ENCODE data around the gene CDKN2C.

Gene CDKN2C

DNA sequence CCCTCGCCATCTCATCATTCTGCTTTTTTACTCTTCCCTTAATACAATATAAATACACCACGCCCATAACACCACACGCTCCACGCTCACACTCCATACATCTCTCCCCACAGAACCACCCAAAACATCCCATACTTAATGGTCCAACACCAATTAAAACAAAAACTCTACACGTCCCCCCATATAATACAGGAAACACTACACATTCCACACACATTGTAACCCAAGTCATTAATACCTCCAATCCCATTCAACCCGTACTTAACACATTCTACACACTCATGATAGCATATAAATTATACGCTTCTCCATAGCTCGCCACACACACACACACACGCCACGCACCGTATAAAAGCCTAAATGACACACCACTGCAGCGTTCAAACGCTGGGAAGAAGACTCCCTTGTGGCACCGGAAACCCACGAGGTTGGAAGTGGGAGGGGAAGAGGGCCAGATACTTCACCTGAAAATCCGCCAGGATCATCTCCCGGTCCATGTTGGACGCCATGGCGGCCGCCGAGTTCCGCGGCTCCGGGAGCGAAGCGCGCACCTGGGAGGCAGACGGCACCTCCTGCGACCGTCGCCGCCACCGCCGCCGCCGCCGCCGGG is 10.6 kb upstream of the CDKN2C start:
- H3K27me3 ChIP-seq, result no peaks in the 10 kb centered on the region
- H3K9me3 ChIP-seq, result no peaks in the 10 kb centered on the region
- TF ChIP-seq, protein P1, sequence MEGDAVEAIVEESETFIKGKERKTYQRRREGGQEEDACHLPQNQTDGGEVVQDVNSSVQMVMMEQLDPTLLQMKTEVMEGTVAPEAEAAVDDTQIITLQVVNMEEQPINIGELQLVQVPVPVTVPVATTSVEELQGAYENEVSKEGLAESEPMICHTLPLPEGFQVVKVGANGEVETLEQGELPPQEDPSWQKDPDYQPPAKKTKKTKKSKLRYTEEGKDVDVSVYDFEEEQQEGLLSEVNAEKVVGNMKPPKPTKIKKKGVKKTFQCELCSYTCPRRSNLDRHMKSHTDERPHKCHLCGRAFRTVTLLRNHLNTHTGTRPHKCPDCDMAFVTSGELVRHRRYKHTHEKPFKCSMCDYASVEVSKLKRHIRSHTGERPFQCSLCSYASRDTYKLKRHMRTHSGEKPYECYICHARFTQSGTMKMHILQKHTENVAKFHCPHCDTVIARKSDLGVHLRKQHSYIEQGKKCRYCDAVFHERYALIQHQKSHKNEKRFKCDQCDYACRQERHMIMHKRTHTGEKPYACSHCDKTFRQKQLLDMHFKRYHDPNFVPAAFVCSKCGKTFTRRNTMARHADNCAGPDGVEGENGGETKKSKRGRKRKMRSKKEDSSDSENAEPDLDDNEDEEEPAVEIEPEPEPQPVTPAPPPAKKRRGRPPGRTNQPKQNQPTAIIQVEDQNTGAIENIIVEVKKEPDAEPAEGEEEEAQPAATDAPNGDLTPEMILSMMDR (IDR thresholded peaks at IDR 0.05), result no peak
- H3K27ac ChIP-seq, result peak overlapping the region; percentile 84
- peaks cover 16 to 18% of the 10 kb centered on the region in 2 experiments for H3K4me1 ChIP-seq (ENCODE audit: control insufficient read depth in 1 of 2, insufficient read depth in 1 of 2, low read depth in 1 of 2, low read length in 1 of 2)
- no peaks in the 10 kb centered on the region for H3K36me3 ChIP-seq
- H3K4me3 ChIP-seq (ENCODE audit: low read depth in 1 of 2, low read length in 1 of 2), result peak overlapping the region; percentile 77

DNA sequence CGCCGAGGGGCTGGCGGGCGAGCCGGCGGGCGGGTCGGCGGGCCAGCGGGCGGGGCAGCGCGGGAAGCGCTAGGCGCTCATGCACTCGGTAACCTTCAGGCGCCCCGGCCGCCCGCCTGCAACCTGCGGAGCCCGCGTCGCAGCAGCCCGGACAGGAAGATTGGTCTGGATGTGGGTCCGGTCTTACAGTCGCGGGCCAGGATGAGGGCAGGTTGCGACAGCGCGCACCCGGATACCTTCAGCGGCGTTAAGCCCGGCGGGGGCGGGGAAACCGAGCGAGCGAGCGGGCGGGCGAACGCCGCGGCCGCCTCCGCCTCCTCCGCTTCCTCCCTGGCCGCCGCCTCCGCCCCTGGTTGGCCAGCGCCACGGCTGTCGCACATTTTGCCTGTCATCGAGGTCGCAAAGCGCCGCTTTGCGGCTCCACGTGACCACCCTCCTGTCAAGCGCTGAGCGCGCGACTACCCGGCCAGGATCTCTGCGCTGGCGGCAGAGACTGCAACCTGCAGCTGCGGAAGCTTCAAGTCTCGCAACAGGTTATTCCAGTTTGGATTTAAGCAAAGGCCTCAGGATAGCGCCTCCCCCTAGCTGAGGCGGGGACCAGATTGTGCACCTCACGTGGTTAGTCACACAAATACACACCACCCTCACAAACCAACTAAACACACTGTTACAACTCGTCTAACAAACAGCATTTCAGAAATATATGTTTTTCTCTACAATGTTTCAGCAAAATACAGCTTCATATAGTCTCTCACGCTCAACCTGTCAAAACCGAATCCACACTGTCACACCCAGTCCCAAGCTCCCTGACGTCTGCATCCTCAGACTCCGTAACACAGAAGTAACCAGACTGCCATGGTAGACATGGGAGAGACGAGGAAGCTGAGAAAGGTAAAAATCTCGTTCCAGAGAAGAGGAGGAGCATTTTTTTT is 9.9 kb upstream of the CDKN2C start, which contains the start of gene FAF1:
Gene FAF1, minus strand, starts transcription at position 355 of the 932 bp plus-strand sequence. CDS start 456 bp downstream, outside the sequence.
- no peaks in the 10 kb centered on the region for H3K27me3 ChIP-seq
- TF ChIP-seq, protein P1 (IDR thresholded peaks at IDR 0.05), result peak; percentile 77
- no peaks in the 10 kb centered on the region for H3K9me3 ChIP-seq
- peaks cover 16 to 18% of the 10 kb centered on the region in 2 experiments for H3K4me1 ChIP-seq (ENCODE audit: control insufficient read depth in 1 of 2, insufficient read depth in 1 of 2, low read depth in 1 of 2, low read length in 1 of 2)
- H3K4me3 ChIP-seq (ENCODE audit: low read depth in 1 of 2, low read length in 1 of 2), result peak within 1 kb of the TSS; percentile 77
- peak within 1 kb of the TSS; percentile 84 for H3K27ac ChIP-seq
- no peaks in the 10 kb centered on the region for H3K36me3 ChIP-seq

DNA sequence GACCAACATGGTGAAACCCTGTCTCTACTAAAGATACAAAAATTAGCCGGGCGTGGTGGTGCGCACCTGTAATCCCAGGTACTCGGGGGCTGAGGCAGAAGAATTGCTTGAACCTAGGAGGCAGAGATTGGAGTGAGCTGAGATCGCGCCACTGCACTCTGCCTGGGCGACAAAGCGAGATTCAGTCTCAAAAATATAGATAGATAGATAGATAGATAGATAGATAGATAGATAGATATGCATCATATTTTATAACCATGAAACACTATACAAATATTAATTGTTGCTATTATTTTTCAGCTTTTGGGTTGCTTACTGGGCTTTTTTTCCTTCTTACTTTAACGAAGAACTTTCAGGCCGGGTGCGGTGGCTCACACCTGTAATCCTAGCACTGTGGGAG is 5.2 kb upstream of the CDKN2C start:
- no peak overlapping the region for H3K27ac ChIP-seq
- no peaks in the 10 kb centered on the region for H3K36me3 ChIP-seq
- H3K9me3 ChIP-seq, result no peaks in the 10 kb centered on the region
- no peaks in the 10 kb centered on the region for H3K27me3 ChIP-seq
- no peak overlapping the region for H3K4me3 ChIP-seq (ENCODE audit: low read depth in 1 of 2, low read length in 1 of 2)
- peaks cover 15 to 21% of the 10 kb centered on the region in 2 experiments for H3K4me1 ChIP-seq (ENCODE audit: control insufficient read depth in 1 of 2, insufficient read depth in 1 of 2, low read depth in 1 of 2, low read length in 1 of 2)
- TF ChIP-seq, protein P1 (IDR thresholded peaks at IDR 0.05), result no peak

DNA sequence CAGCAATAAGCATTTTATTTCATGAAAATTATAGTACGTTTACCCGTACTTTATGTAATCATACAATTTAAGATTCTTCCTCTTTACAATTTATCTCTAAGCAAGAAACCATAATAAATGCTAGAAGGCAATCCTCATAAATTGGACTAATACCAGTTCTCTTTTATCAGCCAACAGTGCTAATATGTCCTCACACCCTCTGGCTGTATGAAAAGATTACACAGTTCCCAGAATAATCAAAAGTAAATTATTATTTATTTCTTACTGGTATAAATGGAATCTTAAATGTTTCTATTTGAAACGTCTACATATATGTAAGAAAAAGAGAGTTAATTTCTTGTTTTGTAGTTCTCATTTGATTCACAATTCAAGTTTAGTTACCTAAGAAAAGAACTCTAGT is 3.1 kb upstream of the CDKN2C start:
- Histone ChIP-seq H3K4me1 (ENCODE audit: control insufficient read depth in 1 of 2, insufficient read depth in 1 of 2, low read depth in 1 of 2, low read length in 1 of 2) (peaks cover 20 to 29% of the 10 kb centered on the region in 2 experiments), H3K36me3 (no peaks in the 10 kb centered on the region), H3K4me3 (ENCODE audit: low read depth in 1 of 2, low read length in 1 of 2) (no peak overlapping the region), H3K27me3 (no peaks in the 10 kb centered on the region), H3K27ac (peak overlapping the region; percentile 86), H3K9me3 (no peaks in the 10 kb centered on the region)
- TF ChIP-seq, protein P1 (IDR thresholded peaks at IDR 0.05), result no peak

DNA sequence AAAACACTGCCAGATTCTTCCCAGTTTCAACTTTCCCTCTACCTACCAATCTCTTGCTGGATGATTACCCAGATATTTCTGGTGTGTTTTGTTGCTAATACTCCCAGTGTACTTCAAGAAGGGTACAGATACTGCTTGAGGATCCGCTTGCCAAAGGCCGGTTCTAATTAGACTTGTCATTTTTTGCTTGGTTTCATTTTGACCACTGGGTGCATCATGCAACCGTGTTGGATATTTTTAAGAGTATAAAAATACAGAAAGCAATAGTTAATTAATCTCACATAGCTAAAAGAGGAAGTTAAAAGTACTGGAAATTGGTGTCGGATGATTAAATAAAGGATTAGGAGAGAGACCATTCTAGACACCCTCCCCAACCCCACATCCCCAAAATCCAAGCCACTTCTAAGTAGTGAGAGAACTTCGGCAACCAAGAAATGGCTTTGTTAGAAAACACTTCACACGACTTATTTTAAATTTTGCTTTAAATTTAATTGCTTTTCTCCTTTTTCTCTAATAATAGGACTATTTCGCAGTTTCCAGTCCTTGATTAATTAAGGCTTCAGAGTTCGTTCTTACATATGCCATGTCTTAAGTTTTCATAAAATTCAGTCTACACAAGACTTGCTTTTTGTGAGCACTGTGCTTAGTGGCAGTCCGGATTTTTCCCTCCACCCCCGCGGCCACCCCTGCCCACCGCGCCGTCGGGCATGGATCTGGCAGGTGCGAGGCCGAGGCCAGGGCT is 2.5 kb upstream of the CDKN2C start:
- H3K4me1 ChIP-seq (ENCODE audit: control insufficient read depth in 1 of 2, insufficient read depth in 1 of 2, low read depth in 1 of 2, low read length in 1 of 2), result peaks cover 21 to 30% of the 10 kb centered on the region in 2 experiments
- no peaks in the 10 kb centered on the region for H3K9me3 ChIP-seq
- no peaks in the 10 kb centered on the region for H3K36me3 ChIP-seq
- peak overlapping the region; percentile 86 for H3K27ac ChIP-seq
- H3K4me3 ChIP-seq (ENCODE audit: low read depth in 1 of 2, low read length in 1 of 2), result peak overlapping the region; percentile 85 to 95
- no peaks in the 10 kb centered on the region for H3K27me3 ChIP-seq
- TF ChIP-seq, protein P1 (IDR thresholded peaks at IDR 0.05), result no peak

Measured in neutrophil (primary cell).